Adipocyte (in vitro differentiated cells): ENCODE measurements around the gene SMC1A.
"Not testable (repeated sequence)": the region's sequence is repeated elsewhere in the genome, so short reads cannot be mapped to it uniquely, and the experiment has no call there.

Experiments
- DNase-seq: peaks from one replicate; pipeline ENCODE4 v3.0.0-alpha.2; 2015; ENCODE audit warnings: low read depth
- H3K27me3 ChIP-seq: replicated peaks from 2 replicates; pipeline ENCODE4 v1.7.0; 2013; ENCODE audit warnings: mild to moderate bottlenecking, low read length, moderate library complexity; ENCODE audit not compliant: control insufficient read depth, insufficient read depth
- H3K36me3 ChIP-seq: 2 replicates; pipeline ENCODE4 v1.7.0; 2013; ENCODE audit warnings: low read length, mild to moderate bottlenecking, moderate library complexity; ENCODE audit not compliant: control insufficient read depth, insufficient read depth, severe bottlenecking
- H3K4me1 ChIP-seq: 2 replicates; pipeline ENCODE4 v1.7.0; 2013; ENCODE audit warnings: mild to moderate bottlenecking, low read length, moderate library complexity; ENCODE audit not compliant: control insufficient read depth, insufficient read depth
- H3K4me3 ChIP-seq: 2 replicates; pipeline ENCODE4 v1.7.0; 2013; ENCODE audit warnings: mild to moderate bottlenecking, low read length, moderate library complexity
- H3K9ac ChIP-seq: 2 replicates; pipeline ENCODE4 v1.7.0; 2013; ENCODE audit warnings: mild to moderate bottlenecking, low read length, moderate library complexity
- H3K9me3 ChIP-seq: 2 replicates; pipeline ENCODE4 v1.7.0; 2013; ENCODE audit warnings: mild to moderate bottlenecking, low read length, moderate library complexity; ENCODE audit not compliant: control insufficient read depth

SMC1A gene

GRCh38 chrX:53376888-53377287 lies 45.6 kb downstream of the SMC1A start:
- Histone ChIP-seq H3K4me3 (no peak overlapping the region), H3K27me3 (no peaks in the 10 kb centered on the region), H3K4me1 (no peaks in the 10 kb centered on the region), H3K36me3 (peaks cover 40% of the 10 kb centered on the region), H3K9ac (no peak overlapping the region), H3K9me3 (no peaks in the 10 kb centered on the region)
- no peak for DNase-seq

DNA sequence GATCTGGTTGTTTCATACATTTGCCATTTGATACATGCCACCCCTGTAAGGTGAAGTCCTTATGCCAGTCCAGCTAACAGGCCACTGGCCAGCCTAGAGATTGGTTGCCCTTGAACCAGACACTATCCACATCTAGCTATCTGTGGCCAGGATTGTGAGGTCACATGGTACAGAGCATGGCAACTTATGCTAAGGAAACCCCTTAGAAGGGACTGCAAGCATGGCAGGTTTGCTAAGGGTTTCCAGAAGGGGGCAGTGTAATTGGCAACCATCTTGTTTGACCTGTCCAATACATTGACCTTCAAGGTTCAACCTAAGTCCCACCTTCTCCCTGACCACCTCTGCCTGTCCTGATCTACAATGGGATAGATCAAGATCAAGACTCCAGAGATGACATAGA lies 47.5 kb downstream of the SMC1A start:
- H3K4me3 ChIP-seq = no peak overlapping the region
- peaks cover 21% of the 10 kb centered on the region for H3K36me3 ChIP-seq
- peaks cover 12% of the 10 kb centered on the region for H3K9me3 ChIP-seq
- H3K9ac ChIP-seq = no peak overlapping the region
- DNase-seq = no peak
- no peaks in the 10 kb centered on the region for H3K27me3 ChIP-seq
- no peaks in the 10 kb centered on the region for H3K4me1 ChIP-seq

GRCh38 chrX:53374222-53374820 lies 48.1 kb downstream of the SMC1A start:
- Histone ChIP-seq H3K9me3 (peaks cover 15% of the 10 kb centered on the region), H3K27me3 (no peaks in the 10 kb centered on the region), H3K4me3 (no peak overlapping the region), H3K9ac (no peak overlapping the region), H3K4me1 (no peaks in the 10 kb centered on the region), H3K36me3 (peaks cover 15% of the 10 kb centered on the region)
- peak; percentile 6 for DNase-seq

DNA sequence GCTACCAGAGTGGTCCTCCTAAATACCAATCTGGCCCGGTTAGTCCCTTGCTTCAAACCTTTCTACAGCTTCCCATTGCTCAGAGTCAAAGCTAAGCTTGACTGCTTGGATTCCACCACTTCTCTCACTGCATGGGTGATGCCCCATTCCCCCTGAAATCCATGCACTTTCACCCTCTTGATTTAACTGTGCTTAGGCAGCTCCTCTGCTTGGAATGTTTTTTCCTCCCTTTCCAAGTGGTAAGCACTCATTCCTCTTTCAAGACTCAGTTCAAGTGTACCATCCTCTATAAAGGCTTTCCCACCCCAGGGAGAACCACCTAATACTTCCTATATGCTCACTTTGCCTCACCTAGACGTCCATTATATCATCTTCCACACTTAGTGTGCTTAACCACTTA lies 49.1 kb downstream of the SMC1A start:
- H3K36me3 ChIP-seq = peaks cover 8% of the 10 kb centered on the region
- peaks cover 20% of the 10 kb centered on the region for H3K9me3 ChIP-seq
- no peak for DNase-seq
- H3K4me3 ChIP-seq = no peak overlapping the region
- H3K9ac ChIP-seq = no peak overlapping the region
- no peaks in the 10 kb centered on the region for H3K4me1 ChIP-seq
- H3K27me3 ChIP-seq = no peaks in the 10 kb centered on the region

GRCh38 chrX:53366454-53366853 lies 56.0 kb downstream of the SMC1A start:
- H3K9me3 ChIP-seq = peaks cover 29% of the 10 kb centered on the region
- H3K9ac ChIP-seq, H3K4me3 ChIP-seq, H3K27me3 ChIP-seq, H3K36me3 ChIP-seq, H3K4me1 ChIP-seq, DNase-seq: not testable (repeated sequence)

DNA sequence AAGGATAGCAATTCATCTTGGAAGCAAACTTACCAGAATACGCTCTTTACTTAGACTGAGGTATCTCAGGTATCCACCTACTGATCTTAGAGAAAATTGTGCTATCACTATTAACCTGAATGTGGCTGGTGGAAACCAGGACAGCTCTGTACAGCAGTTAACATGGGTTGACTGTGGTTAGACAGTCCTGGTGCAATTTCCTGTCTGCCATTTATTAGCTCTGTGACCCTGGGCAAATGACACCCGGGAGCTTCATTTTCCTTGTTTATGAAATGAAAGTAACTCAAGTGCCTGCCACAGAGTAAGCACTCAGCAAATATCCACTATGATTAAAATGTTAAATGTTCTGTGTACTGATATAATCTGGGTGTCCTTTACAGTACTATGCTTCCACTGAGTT lies 60.0 kb downstream of the SMC1A start:
- H3K9ac ChIP-seq = no peak overlapping the region
- H3K4me1 ChIP-seq = no peaks in the 10 kb centered on the region
- H3K36me3 ChIP-seq = no peaks in the 10 kb centered on the region
- no peak overlapping the region for H3K4me3 ChIP-seq
- H3K27me3 ChIP-seq = peaks cover 3% of the 10 kb centered on the region
- no peak for DNase-seq
- peaks cover 3% of the 10 kb centered on the region for H3K9me3 ChIP-seq

GRCh38 chrX:53357799-53358530 lies 64.5 kb downstream of the SMC1A start:
- Histone ChIP-seq H3K9me3 (peaks cover 3% of the 10 kb centered on the region), H3K4me1 (no peaks in the 10 kb centered on the region), H3K36me3 (no peaks in the 10 kb centered on the region), H3K27me3 (peaks cover 3% of the 10 kb centered on the region), H3K9ac (no peak overlapping the region), H3K4me3 (no peak overlapping the region)
- peak; percentile 28 for DNase-seq

GRCh38 chrX:53356186-53356585 lies 66.3 kb downstream of the SMC1A start:
- H3K4me3 ChIP-seq = no peak overlapping the region
- no peaks in the 10 kb centered on the region for H3K4me1 ChIP-seq
- peak; percentile 4 for DNase-seq
- H3K9me3 ChIP-seq = peaks cover 8% of the 10 kb centered on the region
- H3K27me3 ChIP-seq = peaks cover 3% of the 10 kb centered on the region
- H3K36me3 ChIP-seq = no peaks in the 10 kb centered on the region
- no peak overlapping the region for H3K9ac ChIP-seq

GRCh38 chrX:53354669-53355068 lies 67.8 kb downstream of the SMC1A start:
- peaks cover 10% of the 10 kb centered on the region for H3K27me3 ChIP-seq
- H3K9me3 ChIP-seq = peaks cover 13% of the 10 kb centered on the region
- H3K4me3 ChIP-seq = no peak overlapping the region
- no peaks in the 10 kb centered on the region for H3K36me3 ChIP-seq
- H3K4me1 ChIP-seq = no peaks in the 10 kb centered on the region
- H3K9ac ChIP-seq = no peak overlapping the region
- DNase-seq = no peak

DNA sequence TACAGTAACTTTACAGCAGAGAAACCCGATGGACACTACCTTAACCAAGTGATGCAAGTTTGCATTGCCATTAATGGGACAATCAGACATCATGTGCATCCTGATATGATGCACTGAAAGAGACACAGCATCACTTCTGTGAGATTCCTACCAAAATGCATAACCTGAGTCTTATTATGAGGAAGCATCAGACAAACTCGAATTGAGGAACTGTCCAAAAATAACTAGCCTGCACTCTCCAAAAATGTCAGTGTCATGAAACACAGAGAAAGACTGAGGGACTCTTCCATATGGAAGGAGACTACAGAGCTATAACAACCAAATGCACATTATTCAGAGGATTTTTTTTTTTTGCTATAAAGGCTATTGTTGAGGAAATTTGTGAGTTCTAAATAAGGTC lies 74.5 kb downstream of the SMC1A start:
- DNase-seq = no peak
- no peak overlapping the region for H3K9ac ChIP-seq
- no peaks in the 10 kb centered on the region for H3K36me3 ChIP-seq
- peaks cover 19% of the 10 kb centered on the region for H3K9me3 ChIP-seq
- H3K4me1 ChIP-seq = no peaks in the 10 kb centered on the region
- H3K27me3 ChIP-seq = peaks cover 19% of the 10 kb centered on the region
- no peak overlapping the region for H3K4me3 ChIP-seq

DNA sequence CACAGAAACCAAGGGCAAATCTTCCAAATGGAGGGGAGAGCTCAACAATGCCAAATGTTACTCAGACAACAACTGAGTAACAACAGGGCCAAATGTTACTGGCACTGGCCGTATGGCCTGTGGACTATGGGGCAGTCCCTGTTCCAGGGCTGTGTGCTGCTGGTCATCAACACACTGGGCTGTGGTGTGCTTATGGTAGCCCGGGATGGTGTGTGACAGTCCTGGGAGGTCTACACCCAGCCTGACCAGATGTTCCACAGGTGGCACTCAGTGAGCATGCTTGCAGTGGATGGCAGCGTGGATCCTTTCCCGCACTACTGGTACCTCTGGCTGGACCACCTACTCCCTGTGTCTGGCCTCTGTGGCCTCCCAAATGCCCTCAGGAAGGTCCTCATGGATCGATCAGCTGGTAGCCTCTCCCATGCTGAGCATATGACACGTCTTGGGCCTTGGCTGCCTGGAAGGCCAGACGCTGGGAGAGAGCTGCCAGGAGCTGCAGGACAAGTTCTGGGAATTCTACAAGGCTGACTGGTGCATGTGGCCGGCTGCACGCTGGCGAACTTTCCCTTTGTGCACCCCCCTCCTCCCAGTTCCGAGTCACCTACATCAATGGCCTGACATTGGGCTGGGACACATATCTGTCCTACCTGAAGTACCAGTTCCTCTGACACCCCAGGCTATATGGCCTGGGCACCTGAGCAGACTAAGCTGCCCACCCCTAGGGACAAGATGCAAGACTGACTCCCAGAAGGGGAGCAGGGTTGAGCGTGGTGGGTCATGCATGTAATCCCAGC lies 81.4 kb downstream of the SMC1A start:
- H3K9me3 ChIP-seq = peaks cover 3% of the 10 kb centered on the region

More for the DNA sequence above, 81.4 kb downstream of the SMC1A start:
- Histone ChIP-seq H3K4me1 (no peaks in the 10 kb centered on the region), H3K36me3 (no peaks in the 10 kb centered on the region), H3K4me3 (no peak overlapping the region), H3K27me3 (peaks cover 23% of the 10 kb centered on the region), H3K9ac (no peak overlapping the region)
- DNase-seq = no peak
